ENCODE results near the gene UGT1A10.

Gene UGT1A10

DNA sequence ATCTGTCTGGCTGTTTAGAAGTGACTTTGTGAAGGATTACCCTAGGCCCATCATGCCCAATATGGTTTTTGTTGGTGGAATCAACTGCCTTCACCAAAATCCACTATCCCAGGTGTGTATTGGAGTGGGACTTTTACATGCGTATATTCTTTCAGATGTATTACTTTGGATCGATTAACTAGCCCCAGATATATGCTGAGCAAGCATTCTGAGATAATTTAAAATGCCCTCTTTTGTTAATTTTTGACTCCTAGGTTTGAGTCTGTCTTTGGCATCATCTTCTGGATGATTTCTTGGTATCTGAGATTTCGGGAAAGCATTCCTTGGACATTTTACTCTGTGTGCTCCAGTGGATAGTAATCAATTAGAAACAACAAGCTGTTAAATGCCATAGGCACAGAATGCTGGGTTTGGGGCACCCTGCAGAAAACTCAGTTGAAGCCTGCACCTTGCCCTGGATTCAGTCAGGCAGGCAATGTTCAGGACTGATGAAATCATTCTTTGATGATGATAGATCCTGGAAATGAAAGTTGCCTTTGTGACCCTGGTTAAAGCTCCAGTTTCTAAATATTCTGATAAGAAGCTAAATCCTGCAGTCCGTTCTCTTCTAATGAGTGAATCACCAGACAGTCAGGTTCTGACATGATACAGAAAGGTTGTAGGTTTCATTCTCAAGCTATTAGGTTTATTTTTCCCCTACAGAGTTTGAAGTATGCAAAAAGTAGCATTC, 125.0 kb downstream of the UGT1A10 start:
- DNase-seq (ENCODE audit: low spot score) (no peak), ATAC-seq (ENCODE audit: low read depth) (peak; percentile 73)
- TF ChIP-seq, protein P1, sequence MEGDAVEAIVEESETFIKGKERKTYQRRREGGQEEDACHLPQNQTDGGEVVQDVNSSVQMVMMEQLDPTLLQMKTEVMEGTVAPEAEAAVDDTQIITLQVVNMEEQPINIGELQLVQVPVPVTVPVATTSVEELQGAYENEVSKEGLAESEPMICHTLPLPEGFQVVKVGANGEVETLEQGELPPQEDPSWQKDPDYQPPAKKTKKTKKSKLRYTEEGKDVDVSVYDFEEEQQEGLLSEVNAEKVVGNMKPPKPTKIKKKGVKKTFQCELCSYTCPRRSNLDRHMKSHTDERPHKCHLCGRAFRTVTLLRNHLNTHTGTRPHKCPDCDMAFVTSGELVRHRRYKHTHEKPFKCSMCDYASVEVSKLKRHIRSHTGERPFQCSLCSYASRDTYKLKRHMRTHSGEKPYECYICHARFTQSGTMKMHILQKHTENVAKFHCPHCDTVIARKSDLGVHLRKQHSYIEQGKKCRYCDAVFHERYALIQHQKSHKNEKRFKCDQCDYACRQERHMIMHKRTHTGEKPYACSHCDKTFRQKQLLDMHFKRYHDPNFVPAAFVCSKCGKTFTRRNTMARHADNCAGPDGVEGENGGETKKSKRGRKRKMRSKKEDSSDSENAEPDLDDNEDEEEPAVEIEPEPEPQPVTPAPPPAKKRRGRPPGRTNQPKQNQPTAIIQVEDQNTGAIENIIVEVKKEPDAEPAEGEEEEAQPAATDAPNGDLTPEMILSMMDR (IDR thresholded peaks at IDR 0.05; ENCODE audit: poor library complexity, severe bottlenecking), result no peak
- Histone ChIP-seq H3K36me3 (ENCODE audit: low read depth) (no peaks in the 10 kb centered on the region), H3K27me3 (ENCODE audit: insufficient read depth, poor library complexity, severe bottlenecking) (no peaks in the 10 kb centered on the region), H3K4me3 (ENCODE audit: severe bottlenecking) (no peak overlapping the region), H3K4me1 (ENCODE audit: insufficient read depth, poor library complexity, severe bottlenecking) (peaks cover 13% of the 10 kb centered on the region), H3K27ac (ENCODE audit: poor library complexity, severe bottlenecking) (no peak overlapping the region), H3K9me3 (ENCODE audit: severe bottlenecking) (no peaks in the 10 kb centered on the region)

DNA sequence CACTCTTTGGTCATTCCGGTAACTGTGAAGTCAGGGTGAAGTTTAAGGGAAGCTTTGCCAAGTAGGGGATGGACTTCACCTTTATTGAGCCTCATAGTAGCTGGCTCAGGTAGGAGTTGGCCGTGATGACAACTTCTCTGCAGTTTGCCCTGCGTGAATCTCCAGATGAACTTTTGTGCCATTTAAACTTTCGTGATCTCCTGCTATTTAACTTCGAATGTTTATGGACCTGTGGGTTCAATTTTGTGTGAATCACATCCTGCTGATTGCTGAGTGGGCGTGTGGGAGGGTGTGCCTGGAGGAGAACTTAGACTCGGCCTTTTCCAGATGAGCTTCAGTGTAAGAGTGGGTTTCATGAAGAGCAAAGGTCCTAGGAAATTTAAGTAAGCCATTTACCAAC, 128.0 kb downstream of the UGT1A10 start:
- no peaks in the 10 kb centered on the region for H3K27me3 ChIP-seq (ENCODE audit: insufficient read depth, poor library complexity, severe bottlenecking)
- no peaks in the 10 kb centered on the region for H3K36me3 ChIP-seq (ENCODE audit: low read depth)
- TF ChIP-seq, protein P1 (IDR thresholded peaks at IDR 0.05; ENCODE audit: poor library complexity, severe bottlenecking), result no peak
- H3K9me3 ChIP-seq (ENCODE audit: severe bottlenecking), result no peaks in the 10 kb centered on the region
- no peak overlapping the region for H3K4me3 ChIP-seq (ENCODE audit: severe bottlenecking)
- no peak for ATAC-seq (ENCODE audit: low read depth)
- no peak overlapping the region for H3K27ac ChIP-seq (ENCODE audit: poor library complexity, severe bottlenecking)
- H3K4me1 ChIP-seq (ENCODE audit: insufficient read depth, poor library complexity, severe bottlenecking), result peaks cover 13% of the 10 kb centered on the region
- no peak for DNase-seq (ENCODE audit: low spot score)

DNA sequence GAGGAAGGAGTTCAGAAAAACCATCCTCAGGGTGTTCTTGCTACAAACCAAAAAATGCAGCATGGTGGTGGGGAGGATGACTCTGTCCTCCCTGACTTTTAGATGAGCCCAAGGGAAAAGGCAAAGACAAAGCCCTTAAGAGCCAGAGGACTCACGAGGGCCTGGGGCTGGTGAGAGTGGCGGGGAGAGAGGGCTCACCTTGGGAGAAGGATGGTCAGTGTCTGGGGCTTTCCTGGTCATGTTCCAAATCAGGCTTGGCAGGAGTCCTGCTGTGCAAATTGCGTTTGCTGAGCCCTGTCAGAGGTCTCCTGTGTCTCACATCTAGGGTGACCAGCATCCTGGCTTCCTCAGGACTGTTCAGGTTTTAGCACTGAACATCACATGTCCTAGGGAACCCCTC, 128.5 kb downstream of the UGT1A10 start:
- TF ChIP-seq, protein P1 (IDR thresholded peaks at IDR 0.05; ENCODE audit: poor library complexity, severe bottlenecking), result no peak
- Histone ChIP-seq H3K27ac (ENCODE audit: poor library complexity, severe bottlenecking) (no peak overlapping the region), H3K4me1 (ENCODE audit: insufficient read depth, poor library complexity, severe bottlenecking) (peaks cover 13% of the 10 kb centered on the region), H3K36me3 (ENCODE audit: low read depth) (no peaks in the 10 kb centered on the region), H3K4me3 (ENCODE audit: severe bottlenecking) (no peak overlapping the region), H3K9me3 (ENCODE audit: severe bottlenecking) (no peaks in the 10 kb centered on the region), H3K27me3 (ENCODE audit: insufficient read depth, poor library complexity, severe bottlenecking) (no peaks in the 10 kb centered on the region)
- ATAC-seq (ENCODE audit: low read depth), result no peak
- no peak for DNase-seq (ENCODE audit: low spot score)

DNA sequence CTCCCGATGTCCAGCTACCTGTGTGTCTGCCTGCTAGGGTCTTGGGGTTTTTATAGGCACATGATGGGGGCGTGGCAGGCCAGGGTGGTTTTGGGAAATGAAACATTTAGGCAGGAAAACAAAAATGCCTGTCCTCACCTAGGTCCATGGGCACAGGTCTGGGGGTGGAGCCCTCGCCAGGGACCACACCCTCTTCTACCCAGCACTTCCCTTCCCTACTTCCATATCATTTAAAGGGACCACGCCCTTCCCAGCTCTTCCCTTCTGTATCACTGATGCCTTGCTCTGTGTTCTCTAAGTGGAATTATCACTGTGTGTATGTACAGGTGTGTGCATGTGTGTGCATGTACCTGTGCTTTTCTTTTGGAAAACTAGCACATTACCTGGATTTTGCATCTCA, 130.2 kb downstream of the UGT1A10 start:
- Histone ChIP-seq H3K4me1 (ENCODE audit: insufficient read depth, poor library complexity, severe bottlenecking) (peaks cover 8% of the 10 kb centered on the region), H3K4me3 (ENCODE audit: severe bottlenecking) (no peak overlapping the region), H3K27me3 (ENCODE audit: insufficient read depth, poor library complexity, severe bottlenecking) (no peaks in the 10 kb centered on the region), H3K9me3 (ENCODE audit: severe bottlenecking) (no peaks in the 10 kb centered on the region), H3K27ac (ENCODE audit: poor library complexity, severe bottlenecking) (no peak overlapping the region), H3K36me3 (ENCODE audit: low read depth) (no peaks in the 10 kb centered on the region)
- TF ChIP-seq, protein P1 (IDR thresholded peaks at IDR 0.05; ENCODE audit: poor library complexity, severe bottlenecking), result no peak
- no peak for ATAC-seq (ENCODE audit: low read depth)
- DNase-seq (ENCODE audit: low spot score), result no peak

DNA sequence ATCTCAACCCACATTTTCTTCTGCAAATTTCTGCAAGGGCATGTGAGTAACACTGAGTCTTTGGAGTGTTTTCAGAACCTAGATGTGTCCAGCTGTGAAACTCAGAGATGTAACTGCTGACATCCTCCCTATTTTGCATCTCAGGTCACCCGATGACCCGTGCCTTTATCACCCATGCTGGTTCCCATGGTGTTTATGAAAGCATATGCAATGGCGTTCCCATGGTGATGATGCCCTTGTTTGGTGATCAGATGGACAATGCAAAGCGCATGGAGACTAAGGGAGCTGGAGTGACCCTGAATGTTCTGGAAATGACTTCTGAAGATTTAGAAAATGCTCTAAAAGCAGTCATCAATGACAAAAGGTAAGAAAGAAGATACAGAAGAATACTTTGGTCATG, 131.8 kb downstream of the UGT1A10 start:
- ATAC-seq (ENCODE audit: low read depth) (no peak), DNase-seq (ENCODE audit: low spot score) (no peak)
- H3K4me1 ChIP-seq (ENCODE audit: insufficient read depth, poor library complexity, severe bottlenecking), result peaks cover 4% of the 10 kb centered on the region
- no peak overlapping the region for H3K4me3 ChIP-seq (ENCODE audit: severe bottlenecking)
- H3K36me3 ChIP-seq (ENCODE audit: low read depth), result no peaks in the 10 kb centered on the region
- TF ChIP-seq, protein P1 (IDR thresholded peaks at IDR 0.05; ENCODE audit: poor library complexity, severe bottlenecking), result no peak
- H3K27ac ChIP-seq (ENCODE audit: poor library complexity, severe bottlenecking), result no peak overlapping the region
- H3K27me3 ChIP-seq (ENCODE audit: insufficient read depth, poor library complexity, severe bottlenecking), result no peaks in the 10 kb centered on the region
- H3K9me3 ChIP-seq (ENCODE audit: severe bottlenecking), result no peaks in the 10 kb centered on the region
